Left lung (tissue), 10 donors: Measurements from ENCODE around the gene PDXK. TPM values are rescaled to one million over a fixed set of nuclear protein-coding genes. Genes with fewer than 3 reads are reported as not detected.

Experiments
- ATAC-seq: fragments of 200-7000 bp; cut with Tn5 transposase; one replicate; pipeline ENCODE4 v1.9.1; 2020; ENCODE audit warnings: moderate library complexity
- DNase-seq, 4 donors: peaks; one replicate each; pipeline ENCODE4 v3.0.0-alpha.2; 2013 to 2020
- H3K27ac ChIP-seq, 2 donors: fragments of 200-600 bp; sonication (generic) in 1 of 2; one replicate each; pipeline versions ENCODE4 v1.5.0 to v1.8.0; 2020 to 2021
- H3K27me3 ChIP-seq, 2 donors: fragments of 200-600 bp; sonication (generic) in 1 of 2; one replicate each; pipeline versions ENCODE4 v1.5.0 to v1.8.0; 2020 to 2021
- H3K36me3 ChIP-seq, 2 donors: fragments of 200-600 bp; sonication (generic) in 1 of 2; one replicate each; pipeline versions ENCODE4 v1.5.0 to v1.8.0; 2020 to 2021
- H3K4me1 ChIP-seq, 2 donors: fragments of 200-600 bp; one replicate each; pipeline ENCODE4 v1.8.0; 2021
- H3K4me3 ChIP-seq, 2 donors: fragments of 200-600 bp; sonication (generic) in 1 of 2; one replicate each; pipeline versions ENCODE4 v1.5.0 to v1.8.0; 2020 to 2021; ENCODE audit warnings: mild to moderate bottlenecking in 1 of 2
- H3K9me3 ChIP-seq, 2 donors: fragments of 200-600 bp; sonication (generic) in 1 of 2; one replicate each; pipeline versions ENCODE4 v1.5.0 to v1.8.0; 2020 to 2021
- intact Hi-C, 2 donors: fragments of 100-400 bp; cut with DNase I; formaldehyde crosslinking; loops; one replicate each; pipeline versions ENCODE4 v1.11.2 to v1.14.2; 2022
- polyA plus RNA-seq, 6 donors: library from polyadenylated mRNA; unstranded; fragments of 120-200 nt; gene quantifications; one replicate each; pipeline ENCODE4 v1.2.1, GENCODE V29; 2013; ENCODE audit not compliant: insufficient read length in 6 of 6
- total RNA-seq, 2 donors: library from RNA; stranded (reverse); fragmentation: NEBNext Ultra II Directional; extraction: Animal tissue kit (Norgen Biotek cat#: 25700); gene quantifications; one replicate each; pipeline ENCODE4 v1.2.1, GENCODE V29; 2021
- TF ChIP-seq, protein P1 (sequence below), 2 donors: fragments of 200-600 bp; sonication (generic) in 1 of 2; IDR thresholded peaks; one replicate each; pipeline versions ENCODE4 v1.5.0 to v1.8.0; 2021; ENCODE audit warnings: antibody characterized with exemption in 2 of 2
- donor health status: DM: no; HTN: yes; CAD: no.
- donor health status: DM: no; HTN: no; CAD: no.

PDXK gene
- total and polyA plus RNA-seq, 8 donors: 36.9 to 305 (median 43.9) TPM

DNA sequence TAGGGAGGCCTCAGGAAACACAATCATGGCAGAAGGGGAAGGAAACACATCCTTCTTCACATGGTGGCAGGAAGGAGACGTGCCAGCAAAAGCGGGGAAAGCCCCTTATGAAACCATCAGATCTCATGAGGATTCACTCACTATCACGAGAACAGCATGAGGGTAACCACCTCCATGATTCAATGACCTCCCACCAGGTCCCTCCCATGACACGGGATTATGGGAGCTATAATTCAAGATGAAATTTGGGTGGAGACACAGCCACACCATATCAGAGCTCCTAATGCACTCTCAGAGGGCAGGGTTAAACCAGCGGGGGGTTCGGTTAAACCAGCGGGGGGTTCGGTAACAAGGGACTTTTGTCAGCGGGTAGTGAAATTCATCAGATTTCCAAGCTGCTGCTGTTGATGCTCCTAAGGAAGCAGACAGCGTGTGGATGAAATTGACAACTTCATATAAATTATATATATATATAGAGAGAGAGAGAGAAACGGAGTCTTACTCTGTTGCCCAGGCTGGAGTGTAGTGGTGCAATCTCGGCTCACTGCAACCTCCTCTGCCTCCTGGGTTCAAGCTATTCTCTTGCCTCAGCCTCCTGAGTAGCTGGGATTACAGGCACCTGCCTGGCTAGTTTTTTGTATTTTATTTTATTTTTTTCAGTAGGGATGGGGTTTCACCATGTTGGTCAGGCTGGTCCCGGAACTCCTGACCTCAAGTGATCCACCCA lies 52.9 kb downstream of the PDXK start:
- no peak overlapping the region for H3K4me3 ChIP-seq
- peak overlapping the region in 1 of 2 donors; percentile 45 for H3K27ac ChIP-seq
- H3K4me1 ChIP-seq: peaks cover 12 to 57% of the 10 kb centered on the region in 2 donors
- H3K36me3 ChIP-seq: peaks cover 0 to 24% of the 10 kb centered on the region in 2 donors
- H3K9me3 ChIP-seq: no peaks in the 10 kb centered on the region
- intact Hi-C loops: loop anchor here in 1 of 2 donors (10.0 kb wide), 1 partner anchor 57 kb away; the partner anchor contains the start of gene PDXK
- TF ChIP-seq, protein P1, sequence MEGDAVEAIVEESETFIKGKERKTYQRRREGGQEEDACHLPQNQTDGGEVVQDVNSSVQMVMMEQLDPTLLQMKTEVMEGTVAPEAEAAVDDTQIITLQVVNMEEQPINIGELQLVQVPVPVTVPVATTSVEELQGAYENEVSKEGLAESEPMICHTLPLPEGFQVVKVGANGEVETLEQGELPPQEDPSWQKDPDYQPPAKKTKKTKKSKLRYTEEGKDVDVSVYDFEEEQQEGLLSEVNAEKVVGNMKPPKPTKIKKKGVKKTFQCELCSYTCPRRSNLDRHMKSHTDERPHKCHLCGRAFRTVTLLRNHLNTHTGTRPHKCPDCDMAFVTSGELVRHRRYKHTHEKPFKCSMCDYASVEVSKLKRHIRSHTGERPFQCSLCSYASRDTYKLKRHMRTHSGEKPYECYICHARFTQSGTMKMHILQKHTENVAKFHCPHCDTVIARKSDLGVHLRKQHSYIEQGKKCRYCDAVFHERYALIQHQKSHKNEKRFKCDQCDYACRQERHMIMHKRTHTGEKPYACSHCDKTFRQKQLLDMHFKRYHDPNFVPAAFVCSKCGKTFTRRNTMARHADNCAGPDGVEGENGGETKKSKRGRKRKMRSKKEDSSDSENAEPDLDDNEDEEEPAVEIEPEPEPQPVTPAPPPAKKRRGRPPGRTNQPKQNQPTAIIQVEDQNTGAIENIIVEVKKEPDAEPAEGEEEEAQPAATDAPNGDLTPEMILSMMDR (IDR thresholded peaks at IDR 0.05): no peak
- no peak for DNase-seq
- no peak for ATAC-seq
- H3K27me3 ChIP-seq: no peaks in the 10 kb centered on the region

DNA sequence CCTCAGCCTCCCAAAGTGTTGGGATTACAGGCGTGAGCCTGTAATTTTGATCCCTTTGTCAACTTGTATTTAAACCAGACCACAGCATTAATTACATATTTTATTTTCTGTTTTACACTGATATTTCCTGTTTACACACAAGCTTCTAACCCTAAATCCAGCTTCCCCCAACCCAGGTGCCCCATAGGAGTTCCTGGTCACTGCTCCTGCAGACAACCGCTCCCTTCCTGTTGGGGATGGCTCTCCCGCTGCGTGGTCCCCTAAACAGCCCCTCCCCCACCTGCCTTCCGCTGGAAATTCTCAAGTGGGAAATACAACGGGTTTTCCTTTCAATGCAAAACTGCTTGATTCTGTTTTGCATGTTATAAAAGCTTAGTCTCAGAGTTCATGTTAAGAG lies 53.5 kb downstream of the PDXK start:
- H3K9me3 ChIP-seq: no peaks in the 10 kb centered on the region
- ATAC-seq (no peak), DNase-seq (no peak)
- TF ChIP-seq, protein P1 (IDR thresholded peaks at IDR 0.05): no peak
- no peaks in the 10 kb centered on the region for H3K27me3 ChIP-seq
- intact Hi-C loops: loop anchor here in 1 of 2 donors (10.0 kb wide), 1 partner anchor 58 kb away; the partner anchor contains the start of gene PDXK
- H3K36me3 ChIP-seq: peaks cover 0 to 24% of the 10 kb centered on the region in 2 donors
- no peak overlapping the region for H3K4me3 ChIP-seq
- H3K4me1 ChIP-seq: peaks cover 12 to 53% of the 10 kb centered on the region in 2 donors
- peak overlapping the region in 1 of 2 donors; percentile 45 for H3K27ac ChIP-seq

DNA sequence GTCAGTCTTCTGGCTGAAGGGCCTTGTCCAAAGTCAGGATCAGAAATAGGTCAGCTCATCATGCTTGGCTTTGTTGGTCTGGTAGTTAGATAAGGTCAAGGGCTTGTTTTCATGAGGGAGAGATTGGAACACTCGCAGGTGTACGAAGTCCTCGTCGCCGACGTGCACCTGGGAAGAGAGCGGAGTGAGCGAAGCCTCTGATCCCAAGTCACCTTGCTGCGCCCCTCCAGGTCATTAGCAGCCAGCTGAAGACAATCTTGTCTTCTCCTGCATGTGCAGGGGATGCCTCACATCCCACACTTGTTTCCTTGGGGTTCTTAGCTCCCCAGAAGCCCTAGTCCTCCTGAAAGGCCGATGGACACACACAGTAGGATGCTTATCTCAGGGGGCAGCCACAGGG lies 55.2 kb downstream of the PDXK start:
- TF ChIP-seq, protein P1 (IDR thresholded peaks at IDR 0.05): no peak
- no peaks in the 10 kb centered on the region for H3K27me3 ChIP-seq
- peaks cover 0 to 24% of the 10 kb centered on the region in 2 donors for H3K36me3 ChIP-seq
- H3K4me3 ChIP-seq: peak overlapping the region in 1 of 2 donors; percentile 97
- DNase-seq (no peak), ATAC-seq (no peak)
- no peak overlapping the region for H3K27ac ChIP-seq
- H3K4me1 ChIP-seq: peaks cover 8 to 42% of the 10 kb centered on the region in 2 donors
- intact Hi-C loops: loop anchor here in 1 of 2 donors (10.0 kb wide), 1 partner anchor 59 kb away; the partner anchor contains the start of gene PDXK
- no peaks in the 10 kb centered on the region for H3K9me3 ChIP-seq

DNA sequence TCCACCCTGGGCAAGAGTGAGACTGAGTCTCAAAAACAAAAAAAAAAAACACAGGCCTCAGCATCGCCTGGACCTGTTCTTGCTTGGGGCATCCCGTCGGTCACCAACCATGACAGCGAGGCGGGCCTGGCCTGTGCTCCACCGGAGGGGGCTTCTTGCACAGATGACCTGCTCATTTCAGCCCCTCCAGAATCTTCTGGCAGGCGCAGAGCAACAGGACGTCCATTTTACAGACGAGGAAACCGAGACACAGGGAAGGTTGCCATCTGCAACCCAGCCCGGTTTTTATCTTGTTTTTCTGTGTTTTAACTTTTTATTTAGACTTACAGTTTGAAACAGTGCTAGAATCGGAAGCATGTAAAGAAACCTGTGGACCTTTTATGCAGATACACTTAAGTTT lies 56.3 kb downstream of the PDXK start:
- intact Hi-C loops: loop anchor here in 1 of 2 donors (10.0 kb wide), 1 partner anchor 60 kb away; the partner anchor contains the start of gene PDXK
- Histone ChIP-seq H3K27ac (peak overlapping the region; percentile 85 to 92), H3K27me3 (no peaks in the 10 kb centered on the region)

More for the DNA sequence above, 56.3 kb downstream of the PDXK start:
- TF ChIP-seq, protein P1 (IDR thresholded peaks at IDR 0.05): no peak
- peaks cover 8 to 42% of the 10 kb centered on the region in 2 donors for H3K4me1 ChIP-seq
- ATAC-seq: no peak
- H3K36me3 ChIP-seq: peaks cover 0 to 24% of the 10 kb centered on the region in 2 donors
- peak overlapping the region; percentile 77 to 97 for H3K4me3 ChIP-seq
- no peak for DNase-seq
- H3K9me3 ChIP-seq: no peaks in the 10 kb centered on the region
